Measurements from ENCODE around the gene IAH1.

GRCh38 chr2:9538000-9538507 is 63.7 kb downstream of the IAH1 start:
- TF ChIP-seq REST (IDR thresholded peaks at IDR 0.05; ENCODE audit: low read depth) = no peak
- TF ChIP-seq FOXM1 (IDR thresholded peaks at IDR 0.05; ENCODE audit: borderline replicate concordance, low read depth) = no peak
- TF ChIP-seq TAF1 (IDR thresholded peaks at IDR 0.05; ENCODE audit: low read depth) = no peak
- no peak for TF ChIP-seq TCF12 (IDR thresholded peaks at IDR 0.05; ENCODE audit: low read depth)
- no peak for TF ChIP-seq EP300 (IDR thresholded peaks at IDR 0.05; ENCODE audit: borderline replicate concordance)
- TF ChIP-seq RAD21 (IDR thresholded peaks at IDR 0.05; ENCODE audit: low read depth) = no peak
- no peak for TF ChIP-seq ZBTB7A (IDR thresholded peaks at IDR 0.05; ENCODE audit: low read depth)
- TF ChIP-seq CEBPB (IDR thresholded peaks at IDR 0.05) = no peak
- no peak for TF ChIP-seq MAX (IDR thresholded peaks at IDR 0.05)

All from Ishikawa (cell line).